Mucosa of descending colon (tissue), 3 donors: ENCODE measurements around the gene SLIRP. TPM values are rescaled to one million over a fixed set of nuclear protein-coding genes. Genes with fewer than 3 reads are reported as not detected.

Source experiments
- ATAC-seq: fragments of 200-7000 bp; cut with Tn5 transposase; one replicate; pipeline ENCODE4 v1.9.1; 2020; ENCODE audit warnings: mild to moderate bottlenecking, moderate library complexity
- DNase-seq, 3 donors: peaks; one replicate each; pipeline ENCODE4 v3.0.0-alpha.2; 2020
- H3K36me3 ChIP-seq: fragments of 200-600 bp; one replicate; pipeline ENCODE4 v1.8.0; 2021; ENCODE audit warnings: low read depth, mild to moderate bottlenecking
- H3K4me1 ChIP-seq: fragments of 200-600 bp; one replicate; pipeline ENCODE4 v1.8.0; 2021; ENCODE audit warnings: low read depth, mild to moderate bottlenecking
- H3K4me3 ChIP-seq: fragments of 200-600 bp; one replicate; pipeline ENCODE4 v1.8.0; 2021; ENCODE audit warnings: mild to moderate bottlenecking
- H3K9me3 ChIP-seq: fragments of 200-600 bp; one replicate; pipeline ENCODE4 v1.8.0; 2021; ENCODE audit warnings: mild to moderate bottlenecking
- CTCF ChIP-seq: fragments of 200-600 bp; IDR thresholded peaks from one replicate; pipeline ENCODE4 v1.8.0; 2022; ENCODE audit warnings: antibody characterized with exemption, mild to moderate bottlenecking
- intact Hi-C, 2 donors: fragments of 100-400 bp; cut with DNase I in 1 of 2; cut with micrococcal nuclease in 1 of 2; formaldehyde crosslinking; loops; one replicate each; pipeline versions ENCODE4 v1.11.0 to v1.11.1; 2022; cut with DNase I, micrococcal nuclease
- total RNA-seq, 3 donors: library from RNA; stranded (reverse); fragmentation: NEBNext Ultra II Directional in 2 of 3; extraction: Animal tissue kit (Norgen Biotek cat#: 25700) in 2 of 3; gene quantifications; one replicate each; pipeline versions ENCODE4 v1.2.1 to v1.2.4, GENCODE V29; 2021 to 2023
- donor health status: DM: no; HTN: no; CAD: no; lungs with moderate emphysema.
- donor health status: DM: no; HTN: no; CAD: no.
- donor health status: DM: no; HTN: yes; CAD: no.

SLIRP gene
- total RNA-seq, 3 donors from 2014 or later: 83.8 to 133 (median 101) TPM

- Histone ChIP-seq H3K4me1 (peaks cover 17% of the 10 kb centered on the region), H3K4me3 (peak overlapping the region; percentile 81), H3K9me3 (no peaks in the 10 kb centered on the region), H3K36me3 (no peaks in the 10 kb centered on the region)
- DNase-seq (peak in 2 of 3 donors; percentile 56 to 58), ATAC-seq (peak; percentile 78)
- intact Hi-C loops: no loop called here
- TF ChIP-seq CTCF: no peak
Observed at GRCh38 chr14:77707355-77707723, 564 bp upstream of the SLIRP start.

- Histone ChIP-seq H3K9me3 (no peaks in the 10 kb centered on the region), H3K4me1 (peaks cover 17% of the 10 kb centered on the region), H3K36me3 (no peaks in the 10 kb centered on the region), H3K4me3 (no peak overlapping the region)
- no peak for TF ChIP-seq CTCF
- no peak for ATAC-seq
- intact Hi-C loops: no loop called here
- DNase-seq: no peak
Observed at GRCh38 chr14:77708749-77709148, 846 bp downstream of the SLIRP start.

DNA sequence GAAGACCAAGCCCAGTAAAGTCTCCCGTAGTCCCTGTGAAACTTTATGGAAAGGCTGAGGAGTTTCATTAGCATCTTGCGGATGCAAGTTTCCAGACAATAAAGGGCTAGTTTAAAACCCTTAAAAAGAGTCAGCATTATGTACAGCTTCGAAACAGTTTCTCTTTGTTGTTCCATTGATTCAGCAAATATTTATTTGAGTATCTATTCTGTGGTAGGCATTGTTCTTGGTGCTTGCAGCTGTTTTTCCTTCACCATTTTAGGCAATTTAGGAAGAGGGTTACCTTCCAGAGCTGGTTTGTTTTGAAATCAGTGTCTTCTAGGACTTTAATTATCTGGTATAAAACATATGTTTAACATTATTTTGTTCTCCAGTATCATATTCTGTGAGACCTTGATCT lies 1.5 kb downstream of the SLIRP start:
- no peak for TF ChIP-seq CTCF
- peaks cover 17% of the 10 kb centered on the region for H3K4me1 ChIP-seq
- no peak overlapping the region for H3K4me3 ChIP-seq
- no peak for DNase-seq
- intact Hi-C loops: no loop called here
- no peak for ATAC-seq
- H3K9me3 ChIP-seq: no peaks in the 10 kb centered on the region
- H3K36me3 ChIP-seq: no peaks in the 10 kb centered on the region

DNA sequence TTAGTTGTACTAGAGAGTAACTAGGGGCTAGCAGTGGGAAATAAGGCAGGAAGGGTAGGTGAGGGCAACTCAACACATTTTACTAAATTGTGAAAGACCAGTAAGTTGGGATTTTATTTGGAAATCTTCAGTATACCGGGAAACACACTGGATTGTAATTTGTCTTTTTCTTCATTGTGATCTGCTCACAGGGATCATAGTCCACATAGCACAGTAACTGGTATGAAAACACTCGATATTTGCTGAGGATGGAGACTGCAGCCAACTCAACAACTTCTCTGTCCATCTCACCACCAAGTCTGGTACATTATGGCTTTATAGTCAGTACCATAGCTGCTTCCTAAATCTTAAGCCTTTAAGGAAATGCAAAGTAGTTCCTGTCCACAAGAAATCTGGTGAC lies 2.5 kb downstream of the SLIRP start:
- Histone ChIP-seq H3K4me3 (no peak overlapping the region), H3K4me1 (peaks cover 17% of the 10 kb centered on the region), H3K36me3 (no peaks in the 10 kb centered on the region), H3K9me3 (no peaks in the 10 kb centered on the region)
- intact Hi-C loops: no loop called here
- ATAC-seq (no peak), DNase-seq (no peak)
- no peak for TF ChIP-seq CTCF

GRCh38 chr14:77714926-77715325 lies 7.0 kb downstream of the SLIRP start:
- DNase-seq: no peak
- no peaks in the 10 kb centered on the region for H3K4me1 ChIP-seq
- peaks cover 6% of the 10 kb centered on the region for H3K36me3 ChIP-seq
- intact Hi-C loops: no loop called here
- no peaks in the 10 kb centered on the region for H3K9me3 ChIP-seq
- TF ChIP-seq CTCF: no peak
- no peak for ATAC-seq
- no peak overlapping the region for H3K4me3 ChIP-seq

- Histone ChIP-seq H3K4me3 (no peak overlapping the region), H3K4me1 (no peaks in the 10 kb centered on the region), H3K36me3 (peaks cover 10% of the 10 kb centered on the region), H3K9me3 (no peaks in the 10 kb centered on the region)
- ATAC-seq (no peak), DNase-seq (no peak)
- intact Hi-C loops: no loop called here
- no peak for TF ChIP-seq CTCF
Observed at GRCh38 chr14:77717608-77718305, 9.9 kb downstream of the SLIRP start.
